ENCODE data around the gene U2AF2.
A peak's percentile ranks its signal among the peaks of the same experiment; 100 is the strongest.

Gene U2AF2

GRCh38 chr19:55614711-55615542, 39.9 kb upstream of the U2AF2 start:
- H3K4me3 ChIP-seq (ENCODE audit: low read depth in 1 of 2, low read length in 1 of 2) = no peak overlapping the region
- H3K27me3 ChIP-seq = no peaks in the 10 kb centered on the region
- no peak overlapping the region for H3K27ac ChIP-seq
- peaks cover 55 to 64% of the 10 kb centered on the region in 2 experiments for H3K4me1 ChIP-seq (ENCODE audit: control insufficient read depth in 1 of 2, insufficient read depth in 1 of 2, low read depth in 1 of 2, low read length in 1 of 2)
- H3K9me3 ChIP-seq = no peaks in the 10 kb centered on the region
- peaks cover 56% of the 10 kb centered on the region for H3K36me3 ChIP-seq
- TF ChIP-seq CTCF (IDR thresholded peaks at IDR 0.05) = no peak

- no peaks in the 10 kb centered on the region for H3K9me3 ChIP-seq
- no peak overlapping the region for H3K4me3 ChIP-seq (ENCODE audit: low read depth in 1 of 2, low read length in 1 of 2)
Observed at GRCh38 chr19:55615543-55616394, 39.1 kb upstream of the U2AF2 start.

GRCh38 chr19:55616395-55616875, 38.4 kb upstream of the U2AF2 start:
- no peaks in the 10 kb centered on the region for H3K9me3 ChIP-seq
- H3K4me3 ChIP-seq (ENCODE audit: low read depth in 1 of 2, low read length in 1 of 2) = no peak overlapping the region
- peaks cover 55 to 64% of the 10 kb centered on the region in 2 experiments for H3K4me1 ChIP-seq (ENCODE audit: control insufficient read depth in 1 of 2, insufficient read depth in 1 of 2, low read depth in 1 of 2, low read length in 1 of 2)
- TF ChIP-seq CTCF (IDR thresholded peaks at IDR 0.05) = no peak
- H3K27ac ChIP-seq = peak overlapping the region; percentile 66
- H3K27me3 ChIP-seq = no peaks in the 10 kb centered on the region
- H3K36me3 ChIP-seq = peaks cover 45% of the 10 kb centered on the region

More at GRCh38 chr19:55615543-55616394, 39.1 kb upstream of the U2AF2 start:
- H3K4me1 ChIP-seq (ENCODE audit: control insufficient read depth in 1 of 2, insufficient read depth in 1 of 2, low read depth in 1 of 2, low read length in 1 of 2) = peaks cover 55 to 64% of the 10 kb centered on the region in 2 experiments
- H3K27ac ChIP-seq = no peak overlapping the region
- H3K36me3 ChIP-seq = peaks cover 50% of the 10 kb centered on the region
- H3K27me3 ChIP-seq = no peaks in the 10 kb centered on the region
- TF ChIP-seq CTCF (IDR thresholded peaks at IDR 0.05) = no peak

GRCh38 chr19:55617426-55617825, 37.4 kb upstream of the U2AF2 start:
- Histone ChIP-seq H3K9me3 (no peaks in the 10 kb centered on the region), H3K27ac (peak overlapping the region; percentile 66), H3K4me1 (ENCODE audit: control insufficient read depth in 1 of 2, insufficient read depth in 1 of 2, low read depth in 1 of 2, low read length in 1 of 2) (peaks cover 55 to 64% of the 10 kb centered on the region in 2 experiments), H3K36me3 (peaks cover 53% of the 10 kb centered on the region), H3K4me3 (ENCODE audit: low read depth in 1 of 2, low read length in 1 of 2) (no peak overlapping the region), H3K27me3 (no peaks in the 10 kb centered on the region)
- TF ChIP-seq CTCF (IDR thresholded peaks at IDR 0.05) = no peak

GRCh38 chr19:55618426-55618825, 36.4 kb upstream of the U2AF2 start:
- Histone ChIP-seq H3K36me3 (peaks cover 53% of the 10 kb centered on the region), H3K4me3 (ENCODE audit: low read depth in 1 of 2, low read length in 1 of 2) (no peak overlapping the region), H3K27me3 (no peaks in the 10 kb centered on the region), H3K9me3 (no peaks in the 10 kb centered on the region), H3K27ac (peak overlapping the region; percentile 96), H3K4me1 (ENCODE audit: control insufficient read depth in 1 of 2, insufficient read depth in 1 of 2, low read depth in 1 of 2, low read length in 1 of 2) (peaks cover 61 to 67% of the 10 kb centered on the region in 2 experiments)
- TF ChIP-seq CTCF (IDR thresholded peaks at IDR 0.05) = no peak

Measured in neutrophil (primary cell).